EL (cell line): Measurements from ENCODE around the gene ARHGAP15.

Source experiments
- DNase-seq: peaks from one replicate; pipeline ENCODE4 v3.0.0-alpha.2; 2016

ARHGAP15 gene

GRCh38 chr2:143176606-143177005 lies 47.4 kb downstream of the ARHGAP15 start:
- DNase-seq: no peak

DNA sequence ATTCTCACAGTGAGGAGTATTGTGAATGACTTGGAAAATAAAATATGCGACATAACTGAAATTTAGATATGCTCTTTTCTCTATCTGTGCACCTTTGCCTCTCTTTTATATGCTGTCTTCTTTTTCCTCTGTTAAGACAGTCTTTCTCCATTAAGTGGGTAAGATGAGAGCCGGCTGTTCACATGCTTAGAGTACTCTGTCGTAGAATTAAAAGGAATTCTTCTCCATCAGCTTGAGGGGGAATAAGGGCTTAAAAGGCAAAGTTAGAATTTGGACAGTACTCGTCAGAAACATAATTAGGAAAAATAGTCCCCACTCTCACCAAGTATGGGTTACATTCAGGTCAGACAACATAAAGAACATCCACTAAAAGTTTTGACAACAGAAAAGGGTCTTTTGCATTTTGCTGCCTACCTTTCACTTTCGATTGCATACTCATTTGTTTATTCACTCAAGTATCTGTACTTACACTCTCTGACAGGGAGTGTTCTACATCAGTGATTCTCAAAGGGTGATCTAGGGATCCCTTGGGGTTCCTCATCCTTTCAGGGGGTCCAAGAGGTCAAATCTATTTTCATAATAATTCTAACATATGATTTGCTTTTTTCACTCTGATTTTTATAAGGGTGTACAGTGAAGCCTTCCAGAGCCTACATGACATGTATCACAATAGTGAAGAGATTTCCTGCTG lies 48.0 kb downstream of the ARHGAP15 start:
- no peak for DNase-seq

DNA sequence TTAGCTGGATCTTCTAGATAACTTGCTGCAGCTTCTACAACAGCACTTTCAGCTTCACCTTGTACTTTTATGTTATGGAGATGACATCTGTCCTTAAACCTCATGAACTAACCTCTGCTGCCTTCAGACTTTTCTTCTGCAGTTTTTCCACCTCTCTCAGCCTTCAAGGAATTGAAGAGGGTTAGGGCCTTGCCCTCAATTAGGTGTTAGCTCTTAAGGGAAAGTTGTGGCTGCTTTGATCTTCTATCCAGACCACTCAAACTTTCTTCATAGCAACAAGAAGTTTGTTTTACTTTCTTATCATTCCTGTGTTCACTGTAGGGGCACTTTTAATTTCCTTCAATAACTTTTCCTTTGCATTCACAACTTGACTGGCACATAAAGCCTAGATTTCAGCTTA lies 52.3 kb downstream of the ARHGAP15 start:
- DNase-seq: no peak

DNA sequence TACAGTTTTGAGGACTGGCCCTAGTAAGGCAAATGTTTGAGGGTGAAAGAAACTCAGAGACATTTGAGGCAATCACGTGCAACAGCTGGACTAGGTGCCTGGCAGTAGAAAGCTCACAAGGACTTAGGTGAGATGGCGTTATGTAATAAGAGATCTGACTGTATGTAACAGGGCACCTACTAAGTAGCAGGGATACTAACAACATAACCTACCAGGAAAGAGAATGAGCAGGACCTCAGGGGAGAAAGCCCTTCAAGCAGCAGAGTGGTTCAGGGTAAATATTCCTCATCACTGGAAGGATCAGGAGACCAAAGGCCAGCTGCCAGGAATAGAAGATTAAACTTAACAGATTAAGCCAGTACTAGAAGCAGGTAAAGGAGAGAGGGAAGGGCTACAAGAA lies 53.4 kb downstream of the ARHGAP15 start:
- DNase-seq: no peak

DNA sequence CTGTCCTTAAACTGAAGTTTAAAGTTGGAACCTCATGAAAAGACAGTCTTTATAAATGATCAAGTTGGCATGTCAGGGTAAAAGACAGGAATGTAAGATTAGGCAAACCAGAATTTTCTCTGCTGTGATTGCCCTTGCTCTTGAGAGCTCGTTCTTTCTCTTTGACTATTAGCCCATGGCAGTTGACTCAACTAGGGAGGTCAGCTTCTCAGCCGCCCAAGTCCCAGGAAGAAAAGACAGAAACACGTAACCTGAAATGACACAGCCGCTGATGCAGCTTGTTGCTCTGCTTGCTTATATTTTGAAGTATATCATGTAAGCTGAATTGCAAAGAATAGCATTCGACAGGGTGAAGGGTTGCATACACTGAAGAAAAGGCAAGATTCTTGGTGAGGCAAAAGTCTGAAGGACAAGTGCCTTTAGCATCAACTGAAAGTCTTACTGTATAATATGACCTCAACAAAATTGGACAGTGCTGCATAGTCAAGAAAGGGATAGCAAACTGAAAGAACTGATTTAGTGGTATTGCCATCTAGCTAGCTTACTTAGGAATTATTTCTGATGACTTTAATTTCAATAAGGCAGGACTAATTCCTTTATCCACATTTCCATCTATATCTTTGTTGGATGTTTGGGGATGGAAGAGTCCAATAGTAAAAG lies 54.7 kb downstream of the ARHGAP15 start:
- no peak for DNase-seq

- DNase-seq: no peak
Measured at GRCh38 chr2:143186876-143187275, 57.7 kb downstream of the ARHGAP15 start.

GRCh38 chr2:143190431-143190830 lies 61.2 kb downstream of the ARHGAP15 start:
- no peak for DNase-seq

GRCh38 chr2:143192106-143192505 lies 62.9 kb downstream of the ARHGAP15 start:
- DNase-seq: no peak

DNA sequence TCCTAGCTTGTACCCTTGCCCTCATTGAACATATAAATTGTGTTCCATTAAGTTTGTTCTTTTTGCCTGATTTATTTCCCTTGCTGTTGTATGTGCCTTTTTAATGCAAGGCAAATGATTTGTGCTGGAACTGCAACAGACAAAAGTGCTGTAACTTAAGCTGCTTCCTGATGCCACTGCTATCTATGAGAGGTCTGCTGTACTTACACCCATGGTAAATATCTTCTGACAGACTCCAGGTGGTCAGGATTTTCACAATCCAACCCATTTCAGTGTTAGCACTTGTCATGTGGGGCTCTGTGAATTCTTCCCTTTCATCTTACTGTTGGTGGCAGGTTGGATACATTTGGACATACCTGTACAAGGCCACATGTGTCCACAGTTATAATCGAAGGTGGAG lies 63.5 kb downstream of the ARHGAP15 start:
- DNase-seq: no peak

- DNase-seq: no peak
Measured at GRCh38 chr2:143193121-143193520, 63.9 kb downstream of the ARHGAP15 start.

DNA sequence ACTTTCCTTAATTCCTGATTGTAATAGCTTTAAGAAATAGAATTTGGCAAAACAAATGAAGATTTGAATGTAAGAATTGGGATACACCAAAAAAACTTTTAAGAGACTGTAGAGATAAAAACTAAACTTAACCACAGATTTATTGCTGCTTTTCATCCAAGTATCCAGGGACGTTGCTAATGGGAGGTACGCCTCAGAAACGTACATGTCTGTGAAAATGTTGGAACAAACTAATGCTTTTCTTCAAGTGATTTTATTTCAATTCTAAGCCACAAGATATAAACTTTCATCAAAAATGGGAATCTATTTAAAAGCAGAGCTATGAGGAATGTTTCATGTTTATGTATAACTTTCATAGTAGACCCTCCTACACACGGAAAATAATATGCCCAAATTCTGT lies 66.3 kb downstream of the ARHGAP15 start:
- no peak for DNase-seq

DNA sequence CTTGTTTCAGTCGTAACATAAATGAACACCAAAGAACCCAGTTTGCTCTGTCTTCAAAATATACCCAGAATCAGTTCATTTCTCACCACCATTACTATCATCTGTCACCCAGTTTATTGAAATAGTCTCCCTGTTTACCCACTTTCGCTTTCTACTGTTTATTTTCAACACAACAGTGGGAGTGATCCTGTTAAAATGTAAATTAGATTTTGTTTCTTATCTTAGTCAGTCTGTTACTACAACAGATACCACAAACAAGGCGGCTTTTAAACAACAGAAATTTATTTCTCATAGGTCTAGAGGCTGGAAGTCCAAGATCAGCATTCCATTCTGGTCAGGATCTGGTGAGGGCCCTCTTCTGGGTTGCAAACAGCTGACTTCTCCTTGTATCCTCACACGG lies 74.8 kb downstream of the ARHGAP15 start:
- no peak for DNase-seq

DNA sequence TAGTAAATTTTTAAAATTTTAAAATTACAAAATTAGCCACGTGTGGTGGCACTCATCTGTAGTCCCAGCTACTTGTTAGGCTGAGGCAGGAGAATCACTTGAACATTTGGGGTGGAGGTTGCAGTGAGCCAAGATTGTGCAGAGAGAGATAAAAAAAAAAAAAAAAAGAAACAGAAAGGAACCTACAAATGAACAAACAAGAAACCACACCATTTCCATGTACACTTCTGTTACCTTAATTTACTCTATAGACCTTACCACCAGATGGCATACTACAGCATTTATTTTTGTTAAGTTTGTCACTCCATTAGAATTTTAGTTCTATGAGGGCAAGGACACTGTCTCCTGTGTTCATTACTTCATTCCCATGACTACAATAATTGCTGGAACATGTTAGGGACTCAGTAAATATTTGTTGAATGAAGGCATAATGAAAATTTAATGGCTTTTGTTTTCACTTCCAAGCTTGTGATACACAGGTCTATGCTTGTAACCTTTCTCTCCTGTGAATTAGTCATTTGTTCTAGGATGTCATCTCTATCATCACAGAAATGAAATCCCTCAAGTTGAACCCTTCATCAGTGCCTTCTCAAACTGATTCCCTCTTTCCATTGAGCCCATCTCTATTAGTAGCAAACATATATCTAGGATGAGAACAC lies 76.0 kb downstream of the ARHGAP15 start:
- DNase-seq: peak; percentile 1

GRCh38 chr2:143209570-143210445 lies 80.6 kb downstream of the ARHGAP15 start:
- no peak for DNase-seq

DNA sequence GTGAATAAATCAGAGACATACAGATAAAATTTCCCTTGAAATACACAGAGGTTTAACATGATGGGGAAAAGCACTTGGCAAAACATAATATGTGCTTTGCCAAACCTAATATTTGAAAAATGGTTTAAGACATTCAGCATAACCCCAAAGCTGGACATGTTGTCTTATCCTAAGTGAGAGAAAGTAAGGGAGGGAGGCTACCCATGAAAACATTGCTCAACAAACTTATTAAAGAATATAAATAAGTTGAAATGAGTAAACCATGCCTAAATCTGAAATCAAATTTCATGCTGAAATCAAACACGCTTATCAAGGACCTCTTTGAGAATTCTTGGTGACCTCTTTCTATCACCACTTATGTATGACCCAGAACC lies 81.2 kb downstream of the ARHGAP15 start:
- no peak for DNase-seq

DNA sequence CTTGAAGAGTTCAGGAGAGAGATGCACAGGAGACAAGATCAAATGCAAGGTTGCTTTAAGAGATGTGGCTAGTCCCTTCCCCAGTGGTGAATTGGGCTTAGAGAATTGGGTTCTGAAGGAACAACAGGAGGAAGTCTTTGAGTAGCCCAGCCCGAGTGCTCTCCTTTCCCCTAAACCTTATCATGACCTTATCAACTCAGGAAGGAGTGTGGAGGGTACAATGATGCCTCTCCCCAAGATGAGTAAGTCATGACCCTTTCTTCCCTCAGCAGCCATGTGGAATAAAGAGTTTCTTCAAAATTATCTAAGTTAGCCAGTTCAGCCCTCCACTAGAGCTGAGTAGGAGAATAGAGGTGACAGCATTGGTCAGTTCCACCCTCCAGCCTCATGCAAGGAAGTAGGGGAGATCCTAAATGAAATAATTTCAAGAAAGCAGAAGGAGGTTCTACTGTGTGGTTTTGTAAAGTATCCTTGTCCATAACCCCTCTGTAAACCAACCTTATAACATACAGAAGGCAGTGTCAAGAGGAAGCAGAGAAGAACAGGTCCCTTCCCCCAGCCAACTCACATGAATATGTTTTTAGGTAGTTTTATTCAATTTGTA lies 88.4 kb downstream of the ARHGAP15 start:
- DNase-seq: no peak

DNA sequence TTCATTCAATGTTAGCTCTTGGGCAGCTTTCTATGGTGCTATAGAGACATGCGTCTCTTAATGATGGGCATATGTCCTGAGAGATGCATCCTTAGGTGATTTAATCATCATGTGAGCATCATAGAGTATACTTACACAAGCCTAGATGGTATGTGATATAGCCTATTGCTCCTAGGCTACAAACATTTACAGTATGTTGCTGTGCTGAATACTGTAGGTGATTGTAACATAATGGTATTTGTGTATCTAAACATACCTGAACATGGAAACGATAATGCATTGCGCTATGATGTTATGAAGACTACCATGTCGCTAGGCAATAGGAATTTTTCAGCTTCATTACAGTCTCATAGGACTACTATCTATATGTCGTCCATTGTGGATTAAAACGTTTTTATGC lies 89.4 kb downstream of the ARHGAP15 start:
- DNase-seq: no peak

DNA sequence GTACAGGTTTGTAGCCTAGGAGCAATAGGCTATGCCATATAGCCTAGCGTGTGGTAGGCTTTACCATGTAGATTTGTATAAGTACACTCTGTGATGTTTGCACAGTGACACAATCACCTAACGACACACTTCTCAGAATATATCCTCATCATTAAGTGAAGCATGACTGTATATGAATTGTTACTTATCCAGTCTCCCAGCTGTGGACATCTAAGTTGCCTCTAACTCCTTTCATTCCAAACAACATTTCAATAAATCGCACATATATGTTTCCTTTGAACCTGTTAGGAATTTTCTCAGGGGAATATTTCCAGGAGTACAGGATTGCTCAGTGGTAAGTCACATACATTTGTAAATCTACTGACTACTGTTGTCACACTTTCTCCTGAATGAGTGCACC lies 90.0 kb downstream of the ARHGAP15 start:
- DNase-seq: no peak

DNA sequence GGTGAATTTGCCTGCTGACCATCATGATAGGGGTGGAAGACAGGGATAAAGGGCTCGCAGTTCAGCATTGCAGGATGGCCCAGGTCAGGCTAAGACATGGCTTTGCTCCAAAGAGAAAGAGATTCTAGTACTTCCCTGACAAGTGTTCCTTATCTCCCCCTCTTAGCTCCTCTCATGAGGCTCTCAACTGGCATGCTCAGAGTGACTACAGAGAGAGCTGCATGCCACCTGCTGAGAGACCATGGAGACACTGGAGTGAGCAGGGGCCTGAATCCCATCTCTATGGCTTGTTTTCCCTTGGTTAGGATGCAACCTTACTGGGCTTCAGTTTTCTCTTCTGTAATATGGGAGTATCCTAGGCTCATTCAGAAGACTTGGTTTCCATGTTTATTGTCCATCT lies 94.3 kb downstream of the ARHGAP15 start:
- no peak for DNase-seq

DNA sequence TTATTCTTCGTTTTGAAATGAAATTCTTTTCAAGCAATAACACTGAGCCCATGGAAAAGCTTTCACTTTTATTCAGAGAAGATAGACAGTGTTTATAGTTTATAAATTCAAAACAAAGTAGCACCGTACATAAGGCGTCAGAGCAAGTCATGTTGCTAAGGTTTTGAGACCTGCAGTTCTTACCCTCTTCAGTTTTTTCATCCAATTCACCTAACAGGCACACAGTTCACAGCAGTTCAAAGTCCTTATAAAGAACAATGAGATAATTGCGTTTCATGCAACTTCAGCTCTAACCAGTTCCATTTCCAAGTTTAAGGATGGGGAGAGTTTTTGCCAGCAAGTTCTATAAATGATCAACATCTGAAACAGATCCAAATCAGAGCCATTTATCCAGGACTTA lies 96.7 kb downstream of the ARHGAP15 start:
- no peak for DNase-seq

GRCh38 chr2:143226714-143227541 lies 97.7 kb downstream of the ARHGAP15 start:
- no peak for DNase-seq

DNA sequence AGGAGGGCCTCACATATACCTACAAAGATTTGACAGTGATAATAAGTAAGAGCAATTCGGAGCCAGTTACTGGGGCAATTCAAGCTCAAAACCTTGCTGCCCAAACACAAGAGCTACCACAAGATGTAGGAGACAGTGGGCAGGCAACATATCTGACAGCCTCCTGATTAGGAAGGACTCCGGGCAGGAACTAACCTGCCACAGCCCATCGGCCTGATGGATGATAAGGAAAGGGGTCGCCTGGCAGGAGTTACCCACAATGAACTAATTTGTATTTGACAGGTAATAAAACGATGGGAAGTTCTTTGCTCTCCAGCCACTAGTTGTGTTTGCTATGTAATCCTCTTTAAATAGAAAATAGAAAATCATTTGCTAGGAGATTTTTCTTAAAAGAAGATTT lies 100.2 kb downstream of the ARHGAP15 start:
- no peak for DNase-seq
